Measurements from ENCODE around the gene CMC2.
A peak's percentile ranks its signal among the peaks of the same experiment; 100 is the strongest.

The CMC2 gene

GRCh38 chr16:80973991-80974390 is 32.7 kb downstream of the CMC2 start:
- Mint-ChIP-seq H3K4me1 (ENCODE audit: low read depth) (peaks cover 8% of the 10 kb centered on the region), H3K27ac (no peak overlapping the region), H3K27me3 (ENCODE audit: low read depth) (no peaks in the 10 kb centered on the region), H3K9me3 (no peaks in the 10 kb centered on the region), H3K36me3 (ENCODE audit: low read depth) (peaks cover 37% of the 10 kb centered on the region), H3K4me3 (no peak overlapping the region)

GRCh38 chr16:80972611-80973010 is 34.1 kb downstream of the CMC2 start:
- H3K4me3 Mint-ChIP-seq: no peak overlapping the region
- peaks cover 37% of the 10 kb centered on the region for H3K36me3 Mint-ChIP-seq (ENCODE audit: low read depth)
- H3K27ac Mint-ChIP-seq: no peak overlapping the region
- no peaks in the 10 kb centered on the region for H3K9me3 Mint-ChIP-seq
- no peaks in the 10 kb centered on the region for H3K27me3 Mint-ChIP-seq (ENCODE audit: low read depth)
- peaks cover 11% of the 10 kb centered on the region for H3K4me1 Mint-ChIP-seq (ENCODE audit: low read depth)

GRCh38 chr16:80971819-80972218 is 34.9 kb downstream of the CMC2 start:
- H3K9me3 Mint-ChIP-seq: no peaks in the 10 kb centered on the region
- H3K27me3 Mint-ChIP-seq (ENCODE audit: low read depth): no peaks in the 10 kb centered on the region
- peaks cover 11% of the 10 kb centered on the region for H3K4me1 Mint-ChIP-seq (ENCODE audit: low read depth)
- peaks cover 33% of the 10 kb centered on the region for H3K36me3 Mint-ChIP-seq (ENCODE audit: low read depth)
- H3K27ac Mint-ChIP-seq: no peak overlapping the region
- no peak overlapping the region for H3K4me3 Mint-ChIP-seq

- Mint-ChIP-seq H3K27me3 (ENCODE audit: low read depth) (no peaks in the 10 kb centered on the region), H3K4me1 (ENCODE audit: low read depth) (peaks cover 7% of the 10 kb centered on the region)
These were observed 37.6 kb downstream of the CMC2 start for GRCh38 chr16:80969114-80969484.

GRCh38 chr16:80968386-80969113 is 38.1 kb downstream of the CMC2 start:
- Mint-ChIP-seq H3K27ac (no peak overlapping the region), H3K4me3 (no peak overlapping the region), H3K27me3 (ENCODE audit: low read depth) (no peaks in the 10 kb centered on the region), H3K36me3 (ENCODE audit: low read depth) (peaks cover 18% of the 10 kb centered on the region), H3K9me3 (no peaks in the 10 kb centered on the region), H3K4me1 (ENCODE audit: low read depth) (peaks cover 5% of the 10 kb centered on the region)

More at GRCh38 chr16:80969114-80969484, 37.6 kb downstream of the CMC2 start:
- H3K36me3 Mint-ChIP-seq (ENCODE audit: low read depth): peaks cover 22% of the 10 kb centered on the region
- H3K9me3 Mint-ChIP-seq: no peaks in the 10 kb centered on the region
- no peak overlapping the region for H3K27ac Mint-ChIP-seq
- H3K4me3 Mint-ChIP-seq: no peak overlapping the region

- H3K27me3 Mint-ChIP-seq (ENCODE audit: low read depth): no peaks in the 10 kb centered on the region
- peaks cover 18% of the 10 kb centered on the region for H3K36me3 Mint-ChIP-seq (ENCODE audit: low read depth)
- H3K4me1 Mint-ChIP-seq (ENCODE audit: low read depth): peaks cover 3% of the 10 kb centered on the region
- no peaks in the 10 kb centered on the region for H3K9me3 Mint-ChIP-seq
- no peak overlapping the region for H3K4me3 Mint-ChIP-seq
- no peak overlapping the region for H3K27ac Mint-ChIP-seq
These were observed 40.1 kb downstream of the CMC2 start for GRCh38 chr16:80966617-80967016.

GRCh38 chr16:80964351-80964750 is 42.3 kb downstream of the CMC2 start:
- Mint-ChIP-seq H3K9me3 (peaks cover 15% of the 10 kb centered on the region), H3K4me1 (ENCODE audit: low read depth) (peaks cover 3% of the 10 kb centered on the region), H3K4me3 (no peak overlapping the region), H3K27ac (no peak overlapping the region), H3K27me3 (ENCODE audit: low read depth) (no peaks in the 10 kb centered on the region), H3K36me3 (ENCODE audit: low read depth) (peaks cover 9% of the 10 kb centered on the region)

GRCh38 chr16:80962879-80963278 is 43.8 kb downstream of the CMC2 start:
- no peaks in the 10 kb centered on the region for H3K4me1 Mint-ChIP-seq (ENCODE audit: low read depth)
- H3K27me3 Mint-ChIP-seq (ENCODE audit: low read depth): no peaks in the 10 kb centered on the region
- peaks cover 5% of the 10 kb centered on the region for H3K36me3 Mint-ChIP-seq (ENCODE audit: low read depth)
- H3K9me3 Mint-ChIP-seq: peaks cover 29% of the 10 kb centered on the region
- H3K27ac Mint-ChIP-seq: no peak overlapping the region
- H3K4me3 Mint-ChIP-seq: no peak overlapping the region

- H3K9me3 Mint-ChIP-seq: peaks cover 58% of the 10 kb centered on the region
- H3K4me3 Mint-ChIP-seq: no peak overlapping the region
These were observed 48.4 kb downstream of the CMC2 start for GRCh38 chr16:80958284-80958683.

GRCh38 chr16:80954985-80955384 is 51.7 kb downstream of the CMC2 start:
- H3K9me3 Mint-ChIP-seq: peaks cover 50% of the 10 kb centered on the region
- no peak overlapping the region for H3K4me3 Mint-ChIP-seq
- no peak overlapping the region for H3K27ac Mint-ChIP-seq
- no peaks in the 10 kb centered on the region for H3K4me1 Mint-ChIP-seq (ENCODE audit: low read depth)
- H3K36me3 Mint-ChIP-seq (ENCODE audit: low read depth): peaks cover 8% of the 10 kb centered on the region
- H3K27me3 Mint-ChIP-seq (ENCODE audit: low read depth): no peaks in the 10 kb centered on the region

More at GRCh38 chr16:80958284-80958683, 48.4 kb downstream of the CMC2 start:
- no peaks in the 10 kb centered on the region for H3K27me3 Mint-ChIP-seq (ENCODE audit: low read depth)
- H3K4me1 Mint-ChIP-seq (ENCODE audit: low read depth): no peaks in the 10 kb centered on the region
- no peak overlapping the region for H3K27ac Mint-ChIP-seq
- peaks cover 10% of the 10 kb centered on the region for H3K36me3 Mint-ChIP-seq (ENCODE audit: low read depth)

GRCh38 chr16:80948886-80949493 is 57.7 kb downstream of the CMC2 start:
- peaks cover 4% of the 10 kb centered on the region for H3K4me1 Mint-ChIP-seq (ENCODE audit: low read depth)
- peaks cover 5% of the 10 kb centered on the region for H3K27me3 Mint-ChIP-seq (ENCODE audit: low read depth)
- H3K36me3 Mint-ChIP-seq (ENCODE audit: low read depth): no peaks in the 10 kb centered on the region
- H3K27ac Mint-ChIP-seq: no peak overlapping the region
- no peaks in the 10 kb centered on the region for H3K9me3 Mint-ChIP-seq
- H3K4me3 Mint-ChIP-seq: no peak overlapping the region

GRCh38 chr16:80947708-80948625 is 58.7 kb downstream of the CMC2 start:
- H3K36me3 Mint-ChIP-seq (ENCODE audit: low read depth): no peaks in the 10 kb centered on the region
- peaks cover 4% of the 10 kb centered on the region for H3K4me1 Mint-ChIP-seq (ENCODE audit: low read depth)
- no peak overlapping the region for H3K4me3 Mint-ChIP-seq
- H3K27me3 Mint-ChIP-seq (ENCODE audit: low read depth): peaks cover 5% of the 10 kb centered on the region
- peak overlapping the region; percentile 28 for H3K27ac Mint-ChIP-seq
- H3K9me3 Mint-ChIP-seq: no peaks in the 10 kb centered on the region

GRCh38 chr16:80947239-80947638 is 59.4 kb downstream of the CMC2 start:
- Mint-ChIP-seq H3K4me3 (no peak overlapping the region), H3K27me3 (ENCODE audit: low read depth) (peaks cover 5% of the 10 kb centered on the region), H3K4me1 (ENCODE audit: low read depth) (peaks cover 4% of the 10 kb centered on the region), H3K9me3 (no peaks in the 10 kb centered on the region), H3K27ac (no peak overlapping the region), H3K36me3 (ENCODE audit: low read depth) (no peaks in the 10 kb centered on the region)

- Mint-ChIP-seq H3K27ac (no peak overlapping the region), H3K4me1 (ENCODE audit: low read depth) (peaks cover 4% of the 10 kb centered on the region), H3K9me3 (no peaks in the 10 kb centered on the region), H3K4me3 (no peak overlapping the region), H3K36me3 (ENCODE audit: low read depth) (no peaks in the 10 kb centered on the region), H3K27me3 (ENCODE audit: low read depth) (peaks cover 5% of the 10 kb centered on the region)
These were observed 60.2 kb downstream of the CMC2 start for GRCh38 chr16:80946481-80946880.

All from T-helper 1 cell treated with Interleukin-12 subunit alpha and Interleukin-12 subunit beta and Interleukin-4 antibody, amounts not matched to agents 30 μg/mL and 1 μg/mL, for 36 hours (primary cell).